GM19351 (cell line): ENCODE data around the gene ZNF366.

Source experiments
- ATAC-seq: cut with Tn5 transposase; IDR thresholded peaks from one replicate; pipeline ENCODE4 v1.9.1; 2021; ENCODE audit warnings: mild to moderate bottlenecking, moderate library complexity; ENCODE audit not compliant: unreplicated experiment

ZNF366 gene

DNA sequence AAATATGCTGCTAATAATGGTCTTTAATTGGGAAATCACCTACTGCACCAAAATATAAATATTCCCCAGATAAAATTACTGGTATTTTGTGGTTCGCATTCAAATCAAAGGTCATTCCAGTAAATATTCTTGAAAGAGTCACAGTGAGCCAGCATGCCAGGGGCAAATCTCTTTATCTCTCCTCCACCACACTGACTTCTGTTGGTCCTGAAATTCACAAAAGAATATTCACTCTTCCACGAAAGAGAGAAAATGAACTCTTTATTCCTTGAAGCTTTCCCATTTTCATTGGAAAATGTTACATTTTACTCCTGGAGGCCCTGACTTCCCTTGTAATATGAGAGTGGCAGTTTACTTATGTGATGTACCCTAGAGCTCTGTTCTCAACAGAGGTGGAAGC lies 39.7 kb downstream of the ZNF366 start:
- ATAC-seq: no peak

DNA sequence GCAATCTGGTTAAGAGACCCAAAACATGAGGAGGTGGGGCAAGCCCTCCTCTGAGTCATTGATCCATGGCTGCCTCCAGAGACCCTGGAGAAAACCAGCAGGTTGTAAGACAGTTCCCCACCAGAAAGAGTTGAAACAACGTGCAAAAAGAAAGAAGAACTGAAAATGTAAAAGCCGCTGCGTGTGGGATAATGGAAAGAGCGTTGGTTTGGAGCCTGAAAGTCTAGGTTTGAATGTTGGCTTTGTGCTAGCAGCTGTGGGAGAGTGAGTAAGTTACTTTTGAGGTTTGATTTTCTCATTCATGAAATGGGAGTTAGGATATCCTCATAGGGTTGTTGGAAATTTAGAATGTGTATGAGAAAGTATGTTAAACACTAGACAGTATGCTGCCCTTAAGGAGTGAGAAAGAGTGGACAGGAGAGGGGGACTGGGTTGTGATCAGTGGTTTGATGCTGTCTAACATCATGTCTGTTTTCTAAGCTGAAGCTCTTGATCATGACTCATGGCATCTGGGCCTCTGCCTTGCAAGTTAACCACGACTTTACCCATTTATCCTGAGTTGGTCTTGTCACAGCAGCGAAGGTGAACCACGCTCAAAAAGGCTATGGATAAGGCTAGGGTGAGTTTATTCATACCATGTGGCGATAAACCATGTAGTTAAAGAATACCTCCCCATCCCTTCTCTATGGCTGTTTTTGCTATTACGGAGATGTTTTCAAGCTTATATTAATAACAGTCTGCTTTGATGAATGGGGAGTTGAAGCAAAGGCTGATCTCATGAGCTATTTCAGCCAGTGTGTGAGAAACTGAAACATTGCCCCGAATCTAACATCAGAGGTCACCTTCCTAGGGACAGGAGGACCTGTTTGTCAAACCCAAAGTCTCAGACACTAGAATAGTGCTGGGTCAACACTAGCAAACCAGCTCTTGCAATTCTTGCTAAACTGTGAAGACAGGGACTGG lies 41.3 kb downstream of the ZNF366 start:
- peak; percentile 72 for ATAC-seq

DNA sequence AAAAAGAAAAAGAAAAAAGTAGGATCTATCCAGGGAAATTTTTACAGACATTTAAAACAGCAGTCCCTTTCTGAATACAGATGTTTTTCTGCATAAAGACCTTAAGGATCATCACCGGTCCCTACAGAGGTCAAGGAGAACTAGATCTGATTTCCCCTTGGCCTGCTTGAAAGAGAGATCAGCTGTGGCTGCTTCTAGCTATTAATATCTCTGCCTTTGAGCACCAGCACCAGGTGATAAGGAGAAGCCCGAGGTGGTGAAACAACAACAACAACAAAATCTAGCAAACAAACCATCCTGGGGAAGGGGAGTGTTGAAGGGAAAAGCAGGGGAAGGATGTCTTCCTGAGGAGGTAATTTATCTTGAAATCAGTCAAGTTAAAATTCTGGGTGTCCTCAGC lies 42.1 kb downstream of the ZNF366 start:
- ATAC-seq: peak; percentile 37

DNA sequence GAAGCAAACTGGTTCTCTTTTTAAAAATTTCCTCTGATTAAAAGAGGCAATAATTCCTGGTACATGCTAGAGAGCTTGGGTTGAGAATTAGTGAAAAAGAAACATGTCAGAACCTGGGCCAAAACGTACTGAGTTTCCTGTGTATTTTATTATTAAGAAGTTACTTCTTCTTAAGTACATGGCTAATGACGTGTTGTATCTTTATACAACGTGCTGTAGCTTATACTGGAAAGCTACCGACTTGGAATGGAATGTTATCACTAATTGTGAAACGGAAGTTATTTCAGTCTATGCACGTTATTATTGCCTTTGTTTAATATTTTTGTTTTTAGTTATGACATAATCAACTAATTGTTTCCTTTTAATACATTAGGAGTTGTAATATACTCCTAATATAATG lies 43.1 kb downstream of the ZNF366 start:
- ATAC-seq: no peak

DNA sequence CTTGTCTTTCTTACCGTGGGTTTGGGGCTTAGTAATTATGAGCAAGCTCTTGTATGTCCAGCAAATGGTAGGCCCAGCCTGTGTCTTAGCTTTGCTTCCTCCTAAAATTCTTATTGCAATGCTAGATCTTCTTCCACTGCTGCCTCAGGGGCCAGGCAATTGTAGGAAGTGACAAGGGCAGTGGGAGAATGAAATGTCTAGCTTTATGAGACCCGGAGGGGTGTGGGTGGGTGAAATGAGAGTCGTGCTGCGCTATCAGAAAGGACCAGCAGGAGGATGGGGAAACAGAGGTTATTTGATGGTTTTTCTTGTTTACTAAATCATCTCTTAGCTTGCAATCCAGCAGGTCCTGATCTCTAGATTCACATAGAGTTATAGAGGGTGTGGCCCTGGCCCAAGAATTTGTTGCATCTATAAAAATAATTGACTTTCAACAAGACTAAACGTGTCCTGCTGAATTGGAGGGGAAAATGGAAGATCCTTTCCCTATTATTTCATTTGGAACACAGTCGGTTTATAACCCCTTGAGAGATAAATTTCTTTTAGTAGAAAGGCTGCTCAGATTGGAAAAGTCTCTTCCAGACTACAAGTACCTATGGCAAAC lies 43.7 kb downstream of the ZNF366 start:
- ATAC-seq: no peak

DNA sequence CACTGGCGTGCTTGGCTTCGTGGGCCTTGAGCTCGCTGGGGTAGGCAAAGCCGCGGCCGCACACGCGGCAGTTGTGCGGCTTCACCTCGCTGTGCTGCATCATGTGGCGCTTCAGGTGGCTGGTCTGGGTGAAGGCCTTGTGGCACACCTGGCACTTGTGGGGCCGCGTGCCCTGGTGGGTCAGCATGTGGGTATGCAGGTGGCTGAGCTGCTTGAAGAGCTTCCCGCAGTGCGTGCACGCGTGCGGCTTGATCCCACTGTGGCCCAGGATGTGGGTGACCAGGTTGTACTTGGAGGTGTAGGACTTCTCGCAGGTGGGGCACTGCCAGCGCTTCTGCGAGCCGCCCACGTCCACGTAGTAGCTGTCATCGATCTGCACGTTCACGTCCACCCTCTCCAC lies 46.8 kb downstream of the ZNF366 start:
- no peak for ATAC-seq

DNA sequence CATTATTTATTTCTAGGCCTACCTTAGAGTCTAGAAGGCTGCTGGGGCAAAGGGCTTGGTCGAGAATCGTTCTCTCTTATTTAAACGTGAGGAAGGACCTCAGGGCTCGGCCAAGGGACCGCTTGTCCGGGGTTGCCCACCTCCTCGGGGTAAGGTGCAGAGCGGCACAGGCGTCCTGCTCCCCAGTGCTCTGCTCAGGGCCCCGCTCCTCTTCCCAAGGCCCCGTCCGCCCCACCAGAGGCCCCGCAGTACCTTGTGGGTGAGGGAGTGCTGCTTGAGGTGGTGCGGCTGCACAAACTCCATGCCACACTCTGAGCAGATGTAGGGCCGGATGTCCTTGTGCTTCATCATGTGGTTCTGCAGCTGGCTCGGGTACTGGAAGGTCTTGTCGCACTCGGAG lies 47.3 kb downstream of the ZNF366 start:
- no peak for ATAC-seq

DNA sequence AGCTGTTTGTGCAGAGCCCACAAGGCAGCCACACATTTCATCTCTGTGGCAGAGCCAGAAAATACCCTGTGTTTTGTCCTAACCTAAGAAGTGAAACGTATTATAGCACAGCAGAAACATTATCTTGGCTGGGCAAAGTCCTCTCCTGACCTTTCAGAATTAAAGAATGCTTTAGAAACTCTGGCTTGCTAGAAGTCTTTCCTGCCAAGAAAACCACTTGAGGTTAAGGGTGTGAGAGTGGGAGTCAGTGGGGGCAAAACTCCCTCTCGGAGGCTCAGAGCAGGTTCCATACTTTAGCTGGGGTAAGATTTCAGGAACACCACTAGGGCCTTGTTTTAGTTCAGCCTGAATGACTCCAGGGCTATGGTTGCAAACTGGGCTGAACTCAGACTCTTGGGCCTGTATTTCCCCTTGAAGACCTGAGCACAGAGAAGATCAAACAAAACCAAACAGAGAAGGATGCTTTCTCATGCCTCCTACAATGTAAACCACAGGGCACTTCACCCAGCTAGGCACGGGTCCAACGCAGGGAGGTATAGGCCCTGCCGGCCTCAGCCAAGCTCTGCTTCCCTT lies 48.0 kb downstream of the ZNF366 start:
- ATAC-seq: no peak

DNA sequence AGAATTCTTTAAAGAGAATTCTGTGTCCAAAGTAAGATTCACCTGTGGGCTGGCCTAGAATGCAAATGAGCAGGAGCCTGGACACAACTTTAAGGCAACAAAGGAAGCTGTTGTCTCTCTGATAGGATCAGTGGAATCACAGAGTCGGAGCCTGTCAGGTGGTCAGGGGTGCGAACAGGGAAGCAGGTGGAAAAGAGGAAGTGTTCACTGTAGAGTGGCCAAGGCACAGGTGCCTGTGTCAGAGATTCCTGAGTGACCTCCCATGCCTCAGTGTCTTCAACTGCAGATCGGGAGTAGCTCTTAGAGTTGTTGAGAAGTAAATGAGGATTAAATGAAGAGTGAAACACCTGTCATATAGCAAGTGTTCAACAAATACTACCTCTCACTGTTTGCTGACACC lies 48.8 kb downstream of the ZNF366 start:
- ATAC-seq: no peak

DNA sequence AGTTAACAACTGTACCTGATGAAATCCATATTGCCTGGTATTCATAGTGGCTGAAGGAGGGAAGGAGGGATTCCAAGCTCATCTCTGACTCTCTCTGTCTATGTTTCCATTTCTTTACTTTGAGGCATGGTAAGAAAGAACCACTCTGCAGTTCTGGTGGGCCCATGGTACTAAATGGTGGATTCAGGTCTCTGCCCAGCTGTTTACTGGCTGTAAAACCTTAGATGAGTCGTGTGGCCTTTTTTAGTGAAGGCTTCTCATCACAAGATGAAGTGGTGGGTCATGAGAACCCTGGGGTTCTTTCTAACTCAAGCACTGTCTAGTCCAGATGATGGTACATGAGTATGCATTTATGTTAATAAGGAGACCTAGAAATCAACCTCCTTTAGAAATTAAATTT lies 49.7 kb downstream of the ZNF366 start:
- no peak for ATAC-seq

DNA sequence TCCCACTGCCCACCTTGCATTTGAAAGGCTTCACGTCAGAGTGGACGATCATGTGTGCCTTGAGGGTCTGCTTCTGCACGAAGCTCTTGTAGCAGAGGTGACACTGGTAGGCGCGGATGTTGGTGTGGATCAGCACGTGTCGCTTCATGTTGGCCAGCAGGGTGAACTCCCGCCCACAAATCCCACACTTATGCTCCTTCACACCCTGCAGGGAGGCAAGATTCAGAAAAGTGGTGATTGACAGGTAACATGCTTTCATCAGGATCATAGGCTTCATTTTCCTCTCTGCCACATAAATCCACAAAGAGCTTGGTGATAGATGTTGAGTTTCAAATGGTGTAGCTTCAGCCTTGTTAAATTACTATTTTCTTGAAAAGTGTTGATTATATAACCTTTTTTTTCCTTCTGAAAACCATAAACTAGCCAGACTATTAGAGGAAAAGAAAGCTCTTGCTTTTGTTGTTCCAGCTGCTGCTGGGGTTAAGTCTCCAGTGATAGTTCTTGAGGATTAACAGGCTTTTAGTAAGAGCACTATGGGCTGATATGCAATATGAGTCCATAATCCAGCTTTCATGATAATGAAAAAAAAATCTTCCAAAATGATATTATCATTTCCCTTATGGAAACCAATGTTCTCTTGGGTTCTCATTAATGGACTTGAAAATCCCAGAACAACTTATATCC lies 50.7 kb downstream of the ZNF366 start:
- ATAC-seq: no peak

DNA sequence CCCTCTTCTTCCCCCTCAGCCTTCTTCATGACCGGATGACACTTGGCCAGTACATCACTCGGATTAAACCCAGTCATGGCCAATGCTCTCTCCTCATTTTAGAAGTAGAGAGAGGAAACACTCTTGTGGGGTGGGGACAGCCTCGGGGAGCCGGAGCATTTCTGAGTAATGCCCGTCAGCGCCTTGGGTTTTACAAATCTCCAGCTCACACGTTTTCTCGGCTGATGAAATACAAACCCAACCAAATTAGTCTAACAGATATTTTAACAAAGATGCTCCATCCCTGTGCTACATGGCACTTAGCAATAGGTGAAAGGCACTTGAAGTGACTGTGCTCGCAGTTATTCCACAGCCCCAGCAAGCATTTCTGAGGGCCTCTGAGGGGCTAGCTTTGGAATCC lies 51.7 kb downstream of the ZNF366 start:
- no peak for ATAC-seq

DNA sequence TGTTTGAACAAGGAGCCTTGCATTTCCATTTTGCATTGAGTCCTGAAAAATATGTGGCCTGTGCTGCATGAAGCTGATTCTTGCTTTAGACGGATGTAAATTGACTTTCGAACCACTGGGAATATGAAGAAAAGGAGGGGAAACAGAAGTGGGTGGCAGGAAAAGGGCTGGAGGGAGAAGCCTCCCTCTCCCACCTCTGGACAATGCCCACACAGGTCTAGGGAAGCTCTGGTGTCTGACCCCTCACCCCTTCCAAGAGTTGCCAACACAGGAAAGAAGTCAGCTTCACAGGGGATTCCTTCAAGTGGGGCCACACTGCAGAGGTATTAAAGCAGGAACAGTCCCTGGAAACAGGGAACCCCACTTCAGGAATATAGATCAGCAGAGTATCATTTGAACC lies 52.2 kb downstream of the ZNF366 start:
- ATAC-seq: no peak

DNA sequence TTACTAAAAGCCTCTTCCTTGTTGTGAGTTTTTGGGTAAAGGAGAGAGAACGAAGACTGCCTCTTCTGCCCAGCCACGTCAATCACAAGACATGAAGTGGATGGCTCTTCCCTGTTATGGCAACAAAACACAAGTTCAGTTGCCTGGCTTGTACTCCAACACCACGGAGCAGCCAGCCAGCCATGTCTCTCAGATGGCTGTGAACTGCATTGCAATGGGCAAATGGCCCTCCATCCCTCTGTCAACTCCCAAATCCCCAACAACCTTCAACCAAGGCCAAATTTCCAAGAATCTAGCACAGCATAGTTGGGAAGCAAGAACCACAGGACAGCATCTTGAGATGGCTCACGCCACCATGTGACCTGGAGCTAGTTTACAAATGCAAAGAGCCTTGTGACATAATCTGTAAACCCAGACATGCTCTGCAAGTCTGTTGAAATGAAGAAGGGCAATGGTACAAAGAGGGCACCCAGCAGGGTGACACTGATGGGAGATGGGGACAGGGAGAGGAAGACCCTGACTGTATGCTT lies 53.9 kb downstream of the ZNF366 start:
- ATAC-seq: no peak

DNA sequence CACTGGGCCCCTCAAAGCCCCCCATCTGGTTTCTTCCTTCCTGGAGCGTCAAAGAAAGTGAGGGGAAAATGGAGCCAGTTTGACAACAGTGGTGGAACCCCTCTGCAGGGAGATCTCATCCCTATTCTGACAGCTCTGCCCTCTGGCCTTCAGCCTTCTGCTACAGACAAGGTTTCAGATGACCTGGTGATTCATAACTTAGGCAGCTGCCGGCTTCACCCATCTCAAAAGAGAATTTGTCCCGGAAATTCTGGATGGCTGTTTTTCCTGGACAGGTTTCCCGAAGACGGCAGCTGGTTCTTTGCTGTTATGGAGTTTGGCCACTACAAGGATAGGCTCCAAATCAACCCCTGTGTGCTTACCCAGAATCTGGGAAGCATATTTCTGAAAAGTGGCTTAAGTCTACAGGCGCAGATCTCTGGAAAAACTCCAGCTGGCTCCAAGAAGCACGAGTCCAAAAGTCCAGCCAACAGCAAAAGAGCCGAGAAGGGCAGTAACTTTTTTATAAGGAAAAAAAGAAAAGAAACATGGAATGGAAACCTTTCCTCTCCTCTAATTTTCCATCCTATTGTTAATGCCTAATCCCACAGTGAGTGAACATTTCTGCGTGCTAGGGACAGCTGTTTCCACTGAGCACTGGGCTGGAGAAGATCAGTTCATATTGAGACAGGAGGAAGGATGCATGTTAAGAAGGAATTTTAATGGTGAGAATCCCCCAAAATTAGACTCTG lies 54.5 kb downstream of the ZNF366 start:
- ATAC-seq: no peak

DNA sequence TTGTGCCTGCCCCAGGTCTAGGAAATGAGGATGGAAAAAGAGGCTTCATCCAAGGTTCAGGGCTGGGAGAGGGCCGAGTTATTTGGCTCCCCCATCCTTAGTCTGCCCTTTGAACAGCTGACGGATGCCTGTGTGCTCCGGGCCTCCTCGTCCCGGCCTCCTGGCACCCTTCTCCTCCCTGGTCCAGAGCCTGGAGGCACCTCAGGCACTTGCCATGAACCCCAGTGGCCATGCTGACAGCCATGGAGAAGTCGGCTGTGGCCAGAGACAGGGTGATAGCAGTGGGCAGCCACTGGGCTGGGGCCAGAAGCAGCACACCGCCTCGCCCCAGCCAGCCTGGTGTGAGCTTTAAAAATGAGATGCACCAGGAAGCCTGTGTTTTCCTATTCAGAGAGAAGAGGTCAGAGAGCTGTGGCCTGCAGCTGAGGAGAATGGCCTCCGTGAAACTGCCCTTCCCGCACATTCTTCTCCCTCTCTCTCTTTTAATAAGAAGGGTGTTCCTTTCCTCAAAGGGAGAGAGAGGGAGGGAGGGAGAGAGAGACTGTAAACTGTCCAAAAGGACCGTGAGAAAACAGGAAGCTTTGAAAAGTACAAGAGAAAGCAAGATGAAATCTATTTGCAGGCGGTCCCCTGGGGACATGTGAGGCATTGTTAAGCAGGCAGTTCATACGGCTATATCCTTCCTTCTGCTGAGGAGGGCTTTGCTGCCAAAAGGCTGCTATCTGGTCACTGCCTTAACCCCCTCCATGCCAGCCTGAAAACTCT lies 55.3 kb downstream of the ZNF366 start:
- peak; percentile 82 for ATAC-seq

DNA sequence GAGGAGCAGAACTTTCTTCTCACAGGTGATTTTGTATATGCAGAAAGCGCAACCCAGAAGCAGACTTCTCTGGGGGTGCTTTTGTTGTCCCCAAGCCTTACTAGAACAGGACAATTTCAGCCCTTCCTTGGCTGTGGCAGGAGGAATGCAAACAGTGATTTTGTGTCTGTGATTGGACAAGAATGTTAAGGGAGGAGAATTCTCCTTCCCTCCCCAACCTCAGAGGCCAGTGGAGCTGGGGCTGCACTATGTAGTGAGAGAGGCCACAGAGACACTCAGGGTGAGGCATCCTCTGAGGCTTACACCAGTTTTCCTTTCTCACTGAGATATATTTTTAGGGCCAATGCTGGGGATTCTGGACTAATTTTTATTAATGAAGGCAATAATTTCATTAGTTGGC lies 58.8 kb downstream of the ZNF366 start:
- ATAC-seq: no peak

DNA sequence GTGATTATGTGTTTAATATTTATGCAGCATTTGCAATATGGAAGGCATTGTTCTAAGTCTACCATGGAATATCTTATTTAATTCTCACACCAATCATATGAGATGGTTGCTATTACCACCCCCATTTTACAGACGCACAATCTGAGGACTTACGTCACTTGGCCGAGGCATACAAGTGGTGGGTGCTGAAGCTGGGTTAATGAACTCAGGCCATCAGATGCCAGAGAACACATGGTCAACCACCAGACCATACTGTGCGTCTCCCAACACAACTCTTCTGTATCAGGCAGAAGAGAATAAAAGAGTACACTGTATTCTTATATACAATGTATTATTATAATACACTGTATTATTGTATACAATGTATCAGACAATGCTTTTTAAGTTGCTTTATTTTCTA lies 59.5 kb downstream of the ZNF366 start:
- no peak for ATAC-seq

DNA sequence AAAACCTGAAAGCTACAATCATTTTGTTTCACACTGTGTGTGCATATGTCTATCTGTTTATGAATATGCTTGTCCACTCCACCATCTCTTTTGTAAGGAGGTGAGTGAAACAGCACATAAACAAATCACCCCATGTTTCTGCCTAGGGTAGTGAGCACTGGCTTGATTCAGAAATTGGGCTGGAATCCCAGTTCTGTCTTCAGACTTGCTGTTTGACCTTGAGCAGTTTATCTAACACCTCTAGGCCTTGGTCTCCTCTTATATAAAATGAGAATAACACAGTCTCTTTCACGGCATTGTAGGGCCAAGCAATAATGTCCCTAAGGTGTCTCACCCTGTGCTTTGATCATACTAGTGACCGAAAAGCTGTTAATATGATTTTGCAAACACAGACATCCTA lies 61.2 kb downstream of the ZNF366 start:
- ATAC-seq: no peak

DNA sequence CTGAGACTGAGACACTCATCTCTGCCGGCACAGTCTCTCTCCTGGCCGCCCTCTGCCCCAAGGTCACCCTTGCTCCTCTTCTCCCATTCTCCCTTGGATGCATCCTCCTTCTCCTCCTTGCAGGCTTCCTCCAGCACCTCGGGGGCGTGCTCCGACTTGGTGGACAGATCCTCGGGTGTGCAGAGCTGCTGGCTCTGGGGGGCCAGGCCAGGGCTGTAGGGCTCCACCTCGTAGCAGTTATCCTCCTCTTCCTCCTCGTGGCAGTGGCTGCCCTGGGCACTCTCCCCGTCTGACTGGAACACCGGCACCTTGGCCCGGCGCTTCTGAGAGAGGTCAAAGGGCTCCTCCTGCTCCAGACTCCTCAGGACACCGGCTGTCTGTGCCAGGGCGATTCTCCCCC lies 63.3 kb downstream of the ZNF366 start:
- no peak for ATAC-seq
